ENCODE measurements around the gene PIP5KL1. TPM values are rescaled to one million over a fixed set of nuclear protein-coding genes. Genes with fewer than 3 reads are reported as not detected.
A peak's percentile ranks its signal among the peaks of the same experiment; 100 is the strongest.

The PIP5KL1 gene
- total RNA-seq = under 1 TPM in 1 of 2 donors, not detected in 1; 0.20 TPM

- H3K27me3 ChIP-seq = peaks cover 5 to 16% of the 10 kb centered on the region in 2 donors
- TF ChIP-seq CTCF (IDR thresholded peaks at IDR 0.05) = peak in 1 of 2 donors; percentile 17
- peak; percentile 81 for DNase-seq (ENCODE audit: low spot score)
- no peaks in the 10 kb centered on the region for H3K36me3 ChIP-seq
- no peaks in the 10 kb centered on the region for H3K9me3 ChIP-seq
- no peak within 1 kb of the TSS for H3K27ac ChIP-seq
- peaks cover 0 to 47% of the 10 kb centered on the region in 2 donors for H3K4me1 ChIP-seq
- peak within 1 kb of the TSS; percentile 41 to 63 for H3K4me3 ChIP-seq
Measured at GRCh38 chr9:127930231-127931091, at the start of gene PIP5KL1. PIP5KL1 (minus strand) TSS chr9:127930777; CDS start chr9:127930752, 25 bp downstream.

GRCh38 chr9:127980060-127980705 is 49.6 kb upstream of the PIP5KL1 start:
- no peaks in the 10 kb centered on the region for H3K9me3 ChIP-seq
- peak overlapping the region; percentile 87 to 91 for H3K27ac ChIP-seq
- no peak for TF ChIP-seq CTCF (IDR thresholded peaks at IDR 0.05)
- H3K27me3 ChIP-seq = no peaks in the 10 kb centered on the region
- DNase-seq (ENCODE audit: low spot score) = no peak
- no peaks in the 10 kb centered on the region for H3K36me3 ChIP-seq
- H3K4me3 ChIP-seq = peak overlapping the region; percentile 75 to 86
- H3K4me1 ChIP-seq = peaks cover 0 to 60% of the 10 kb centered on the region in 2 donors

DNA sequence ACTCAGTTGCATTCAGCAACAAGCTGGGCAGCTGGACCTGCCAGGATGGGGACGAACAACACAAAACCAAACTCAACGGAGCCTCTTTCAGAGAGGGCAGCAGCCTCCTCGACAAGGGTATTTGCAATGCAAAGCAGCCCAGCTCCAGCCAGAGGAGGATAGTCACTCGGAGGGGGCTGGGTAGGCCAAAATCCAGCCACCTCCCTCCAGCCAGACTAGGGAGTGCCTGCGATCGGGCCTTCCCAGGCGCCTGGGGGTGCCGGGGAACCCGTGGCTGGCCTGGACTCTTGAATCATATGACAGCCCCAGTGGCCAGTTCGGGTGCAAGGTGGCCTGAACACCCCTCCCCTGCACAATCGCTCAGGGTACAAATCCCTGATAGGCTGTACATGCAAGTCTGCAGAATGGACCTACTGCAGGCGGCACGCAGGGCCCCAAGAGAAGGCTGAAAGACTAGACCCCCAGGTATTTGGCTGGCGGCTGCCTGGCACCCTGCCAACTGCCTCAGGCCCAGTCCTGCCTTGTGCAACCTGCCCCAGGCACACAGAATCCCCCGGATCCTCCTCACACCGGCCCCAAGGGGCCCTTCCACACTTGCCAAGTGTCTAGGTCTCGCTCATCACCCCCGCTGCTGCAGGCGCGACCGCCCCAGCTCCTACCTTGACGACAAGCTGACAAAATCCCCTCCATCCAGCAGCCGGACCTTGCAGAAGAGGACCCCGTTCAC is 48.9 kb upstream of the PIP5KL1 start:
- H3K9me3 ChIP-seq = no peaks in the 10 kb centered on the region
- no peaks in the 10 kb centered on the region for H3K36me3 ChIP-seq
- TF ChIP-seq CTCF (IDR thresholded peaks at IDR 0.05) = no peak
- H3K27ac ChIP-seq = peak overlapping the region; percentile 87 to 91
- H3K4me1 ChIP-seq = peaks cover 0 to 67% of the 10 kb centered on the region in 2 donors
- no peaks in the 10 kb centered on the region for H3K27me3 ChIP-seq
- DNase-seq (ENCODE audit: low spot score) = peak; percentile 83
- H3K4me3 ChIP-seq = peak overlapping the region; percentile 75 to 86

GRCh38 chr9:127979015-127979332 is 48.4 kb upstream of the PIP5KL1 start:
- no peaks in the 10 kb centered on the region for H3K9me3 ChIP-seq
- H3K27me3 ChIP-seq = no peaks in the 10 kb centered on the region
- no peak for DNase-seq (ENCODE audit: low spot score)
- H3K4me3 ChIP-seq = peak overlapping the region; percentile 75 to 86
- no peaks in the 10 kb centered on the region for H3K36me3 ChIP-seq
- H3K27ac ChIP-seq = peak overlapping the region; percentile 87 to 91
- no peak for TF ChIP-seq CTCF (IDR thresholded peaks at IDR 0.05)
- peaks cover 0 to 72% of the 10 kb centered on the region in 2 donors for H3K4me1 ChIP-seq

- peak; percentile 87 for DNase-seq (ENCODE audit: low spot score)
- no peaks in the 10 kb centered on the region for H3K9me3 ChIP-seq
- H3K27ac ChIP-seq = peak overlapping the region; percentile 87 to 91
- peaks cover 0 to 81% of the 10 kb centered on the region in 2 donors for H3K4me1 ChIP-seq
- H3K4me3 ChIP-seq = peak overlapping the region; percentile 75 to 86
- H3K27me3 ChIP-seq = no peaks in the 10 kb centered on the region
- no peak for TF ChIP-seq CTCF (IDR thresholded peaks at IDR 0.05)
- no peaks in the 10 kb centered on the region for H3K36me3 ChIP-seq
Measured at GRCh38 chr9:127977884-127978647, 47.5 kb upstream of the PIP5KL1 start.
